Neural cell (in vitro differentiated cells): ENCODE results near the gene RNF181.

Experiments
- CTCF ChIP-seq: fragments of 450-650 bp; IDR thresholded peaks from 2 replicates; pipeline ENCODE4 v1.5.1; 2014; ENCODE audit warnings: antibody characterized with exemption, mild to moderate bottlenecking, moderate library complexity; ENCODE audit not compliant: poor library complexity, severe bottlenecking
- EP300 ChIP-seq: fragments of 450-650 bp; conservative IDR thresholded peaks from 2 replicates; pipeline ENCODE4 v1.6.1; 2014; ENCODE audit warnings: antibody characterized with exemption, mild to moderate bottlenecking, moderate library complexity; ENCODE audit not compliant: poor library complexity, severe bottlenecking
- EZH2 ChIP-seq: fragments of 200-600, 300-800 bp; shearing (Covaris generic), sonication (generic); IDR thresholded peaks from 2 replicates; pipeline ENCODE4 v1.6.1; 2014; ENCODE audit warnings: antibody characterized with exemption, low read length, borderline replicate concordance, mild to moderate bottlenecking; ENCODE audit not compliant: insufficient read depth, poor library complexity, severe bottlenecking
- POLR2AphosphoS5 ChIP-seq: IDR thresholded peaks from 2 replicates; pipeline ENCODE4 v1.6.1; 2012
- RAD21 ChIP-seq: fragments of 450-650 bp; conservative IDR thresholded peaks from 2 replicates; pipeline ENCODE4 v1.6.1; 2014; ENCODE audit warnings: antibody characterized with exemption, mild to moderate bottlenecking, moderate library complexity

- TF ChIP-seq RAD21 (no peak), EP300 (no peak), CTCF (no peak), POLR2AphosphoS5 (no peak), EZH2 (no peak)
Measured at GRCh38 chr2:85594715-85595300, 737 bp upstream of the RNF181 start.
